H1 (cell line): ENCODE measurements around the gene GNG13. TPM values are rescaled to one million over a fixed set of nuclear protein-coding genes. Genes with fewer than 3 reads are reported as not detected.

Experiments
- CTCF ChIA-PET: fragments of 300-600 bp; sonication (Branson Sonifier 250); formaldehyde crosslinking; loops from one replicate; lab custom pipeline; 2021; ENCODE audit not compliant: partially characterized antibody; lab: Charles Lee
- POLR2A ChIA-PET: fragments of 300-600 bp; sonication (Branson Sonifier 250); formaldehyde crosslinking; loops from one replicate; lab custom pipeline; 2021; ENCODE audit warnings: inconsistent platforms; ENCODE audit not compliant: partially characterized antibody; lab: Charles Lee
- DNase-seq, 2 experiments: peaks; one replicate each; pipeline versions ENCODE4 v3.0.0 to v3.0.0-alpha.2; 2010 to 2022; ENCODE audit warnings: low spot score in 2 of 2, low read depth in 1 of 2, mixed read lengths in 1 of 2
- FAIRE-seq: peaks from 2 replicates; lab custom pipeline; 2011; peaks lifted over from hg19 to GRCh38; lab: Jason Lieb, UNC
- H2AFZ ChIP-seq: 2 replicates; pipeline ENCODE4 v1.8.1; 2012; ENCODE audit warnings: low read length, inconsistent platforms
- H2AK5ac ChIP-seq: 2 replicates; pipeline ENCODE4 v1.6.1; 2013; ENCODE audit warnings: low read depth, low read length
- H2BK120ac ChIP-seq: replicated peaks from 2 replicates; pipeline ENCODE3; 2013; ENCODE audit warnings: low read depth, low read length, inconsistent platforms
- H2BK12ac ChIP-seq: 2 replicates; pipeline ENCODE4 v1.6.1; 2013; ENCODE audit warnings: low read depth, low read length
- H2BK15ac ChIP-seq: 2 replicates; pipeline ENCODE4 v1.6.1; 2013; ENCODE audit warnings: low read length
- H2BK20ac ChIP-seq: 2 replicates; pipeline ENCODE4 v1.6.1; 2013; ENCODE audit warnings: low read length
- H2BK5ac ChIP-seq: 2 replicates; pipeline ENCODE4 v1.6.1; 2013; ENCODE audit warnings: low read depth, low read length
- H3K14ac ChIP-seq: 2 replicates; pipeline ENCODE4 v1.6.1; 2013; ENCODE audit warnings: inconsistent platforms; ENCODE audit not compliant: insufficient read length
- H3K18ac ChIP-seq: 2 replicates; pipeline ENCODE4 v1.6.1; 2013; ENCODE audit warnings: low read length; ENCODE audit errors: extremely low read depth
- H3K23ac ChIP-seq: 2 replicates; pipeline ENCODE4 v1.6.1; 2013; ENCODE audit warnings: inconsistent platforms; ENCODE audit not compliant: insufficient read length
- H3K23me2 ChIP-seq: 2 replicates; pipeline ENCODE4 v1.6.1; 2013; ENCODE audit warnings: low read depth, low read length
- H3K27ac ChIP-seq: 2 replicates; pipeline ENCODE4 v1.6.1; 2011; ENCODE audit warnings: low read depth, low read length, inconsistent platforms
- H3K27me3 ChIP-seq, 4 experiments: replicated peaks in 1 of 4; 1 replicate in 1 of 4; 2 replicates in 3 of 4; pipeline versions ENCODE4 v1.6.1 to v1.8.1; 2011 to 2013; ENCODE audit warnings: low read length in 3 of 4, mild to moderate bottlenecking in 3 of 4, inconsistent platforms in 2 of 4, mixed read lengths in 2 of 4, moderate library complexity in 1 of 4; ENCODE audit not compliant: control insufficient read depth in 3 of 4, insufficient read depth in 3 of 4; ENCODE audit errors: extremely low read depth in 1 of 4
- H3K36me3 ChIP-seq, 4 experiments: 2 replicates each; pipeline versions ENCODE4 v1.6.1 to v1.8.1; 2011 to 2013; ENCODE audit warnings: mild to moderate bottlenecking in 4 of 4, low read length in 3 of 4, moderate library complexity in 2 of 4, control low read depth in 1 of 4, inconsistent platforms in 1 of 4; ENCODE audit not compliant: insufficient read depth in 4 of 4, control insufficient read depth in 2 of 4
- H3K4ac ChIP-seq: replicated peaks from 2 replicates; pipeline ENCODE3; 2013; ENCODE audit warnings: low read length, low read depth, mixed read lengths, inconsistent platforms; ENCODE audit not compliant: insufficient read length
- H3K4me1 ChIP-seq, 4 experiments: replicated peaks in 1 of 4; 1 replicate in 1 of 4; 2 replicates in 3 of 4; pipeline versions ENCODE4 v1.6.1 to v1.8.1; 2011 to 2013; ENCODE audit warnings: low read length in 3 of 4, inconsistent platforms in 2 of 4, mixed read lengths in 1 of 4; ENCODE audit not compliant: insufficient read depth in 4 of 4, control insufficient read depth in 3 of 4
- H3K4me2 ChIP-seq, 2 experiments: 2 replicates each; pipeline versions ENCODE4 v1.6.1 to v1.8.1; 2011 to 2013; ENCODE audit warnings: low read depth in 2 of 2, low read length in 2 of 2, control low read depth in 1 of 2, inconsistent platforms in 1 of 2, mild to moderate bottlenecking in 1 of 2; ENCODE audit not compliant: insufficient read depth in 1 of 2
- H3K4me3 ChIP-seq, 4 experiments: fragments of 200-600, 300-600 bp in 1 of 4; sonication (generic), shearing (Covaris generic), sonication (Bioruptor Twin) in 1 of 4; 2 replicates each; pipeline versions ENCODE4 v1.5.1 to v1.8.1; 2011 to 2016; ENCODE audit warnings: low read length in 4 of 4, low read depth in 3 of 4, control low read depth in 2 of 4, inconsistent platforms in 2 of 4, mild to moderate bottlenecking in 2 of 4, mixed read lengths in 1 of 4, moderate library complexity in 1 of 4; ENCODE audit not compliant: insufficient read depth in 2 of 4; ENCODE audit errors: extremely low read depth in 1 of 4
- H3K56ac ChIP-seq: replicated peaks from 2 replicates; pipeline ENCODE3; 2013; ENCODE audit warnings: low read depth, mild to moderate bottlenecking, mixed read lengths, low read length, inconsistent platforms; ENCODE audit not compliant: insufficient read length
- H3K79me1 ChIP-seq: 2 replicates; pipeline ENCODE4 v1.6.1; 2013; ENCODE audit warnings: low read depth, low read length, control low read depth
- H3K79me2 ChIP-seq, 2 experiments: 2 replicates each; pipeline versions ENCODE4 v1.6.1 to v1.8.1; 2012 to 2013; ENCODE audit warnings: low read length in 2 of 2, mild to moderate bottlenecking in 2 of 2, inconsistent platforms in 1 of 2; ENCODE audit not compliant: insufficient read depth in 2 of 2, control insufficient read depth in 1 of 2
- H3K9ac ChIP-seq, 4 experiments: replicated peaks in 1 of 4; 1 replicate in 1 of 4; 2 replicates in 3 of 4; pipeline versions ENCODE4 v1.6.1 to v1.8.1; 2011 to 2013; ENCODE audit warnings: low read depth in 3 of 4, low read length in 3 of 4, control low read depth in 2 of 4, mild to moderate bottlenecking in 2 of 4, moderate library complexity in 2 of 4, inconsistent platforms in 1 of 4; ENCODE audit errors: extremely low read depth in 1 of 4
- H3K9me3 ChIP-seq, 2 experiments: 2 replicates each; pipeline versions ENCODE4 v1.6.1 to v1.8.1; 2012 to 2013; ENCODE audit warnings: mild to moderate bottlenecking in 2 of 2, moderate library complexity in 2 of 2, control low read depth in 1 of 2, inconsistent platforms in 1 of 2, low read depth in 1 of 2, low read length in 1 of 2, mixed read lengths in 1 of 2; ENCODE audit not compliant: insufficient read depth in 2 of 2
- H4K20me1 ChIP-seq, 2 experiments: replicated peaks in 1 of 2; 2 replicates each; pipeline versions ENCODE3 to v1.8.1; 2011 to 2013; ENCODE audit warnings: inconsistent platforms in 2 of 2, low read length in 2 of 2, mild to moderate bottlenecking in 1 of 2; ENCODE audit not compliant: insufficient read depth in 2 of 2, control insufficient read depth in 1 of 2
- H4K5ac ChIP-seq: 2 replicates; pipeline ENCODE4 v1.6.1; 2013; ENCODE audit warnings: low read length, low read depth, mixed read lengths, inconsistent platforms; ENCODE audit not compliant: insufficient read length
- H4K8ac ChIP-seq: 2 replicates; pipeline ENCODE4 v1.8.0; 2013; ENCODE audit warnings: mild to moderate bottlenecking, moderate library complexity, low read length, inconsistent platforms; ENCODE audit not compliant: insufficient read depth; ENCODE audit errors: extremely low read depth
- H4K91ac ChIP-seq: replicated peaks from 2 replicates; pipeline ENCODE3; 2013; ENCODE audit warnings: low read length, mixed read lengths, inconsistent platforms; ENCODE audit not compliant: insufficient read length
- BCL11A ChIP-seq, 2 experiments: IDR thresholded peaks; one replicate each; pipeline ENCODE4 v1.6.1; 2011; ENCODE audit warnings: low read depth in 2 of 2, low read length in 2 of 2, mild to moderate bottlenecking in 2 of 2
- CBX5 ChIP-seq: fragments of 300-800, 300-1000 bp; sonication (generic); IDR thresholded peaks from 2 replicates; pipeline ENCODE4 v1.7.1; 2016; ENCODE audit warnings: antibody characterized with exemption, low read length, low read depth
- JUN ChIP-seq: IDR thresholded peaks from 2 replicates; pipeline ENCODE4 v1.6.1; 2011; ENCODE audit warnings: low read depth, mild to moderate bottlenecking, improper control_type of control experiment, low read length
- POLR2A ChIP-seq, 2 experiments: IDR thresholded peaks; 1 replicate in 1 of 2; 2 replicates in 1 of 2; pipeline ENCODE4 v1.6.1; 2011; ENCODE audit warnings: low read depth in 2 of 2, low read length in 2 of 2, mild to moderate bottlenecking in 2 of 2; ENCODE audit errors: control extremely low read depth in 1 of 2
- SIN3A ChIP-seq, 2 experiments: IDR thresholded peaks in 1 of 2; conservative IDR thresholded peaks in 1 of 2; 2 replicates each; pipeline ENCODE4 v1.6.1; 2011 to 2012; ENCODE audit warnings: low read length in 2 of 2, improper control_type of control experiment in 1 of 2, low read depth in 1 of 2, mild to moderate bottlenecking in 1 of 2
- ZNF274 ChIP-seq: IDR thresholded peaks from 2 replicates; pipeline ENCODE4 v1.7.0; 2012; ENCODE audit warnings: low read length, borderline replicate concordance; ENCODE audit errors: extremely low read depth
- WGBS, 2 experiments: shearing (Covaris generic) in 1 of 2; methylation state at CpG; one replicate each; pipeline versions ENCODE4 v1.1.6 to v1.1.7; 2013 to 2015; ENCODE audit warnings: low lambda C conversion rate in 2 of 2, mixed read lengths in 2 of 2, inconsistent platforms in 1 of 2, low coverage in 1 of 2, missing lambda C conversion rate in 1 of 2; ENCODE audit not compliant: insufficient replicate concordance in 2 of 2, insufficient coverage in 1 of 2, insufficient read length in 1 of 2; ENCODE audit errors: extremely low coverage in 1 of 2, missing lambda C conversion rate in 1 of 2; 5-methylcytosine and 5-hydroxymethylcytosine counted together
- polyA plus RNA-seq, 7 experiments: library from polyadenylated mRNA; depleted of rRNA in 3 of 7; stranded (reverse) in 5 of 7; unstranded in 2 of 7; fragments of >200 nt in 5 of 7; fragments of 200-250 nt in 2 of 7; gene quantifications; 1 replicate in 5 of 7; 2 replicates in 1 of 7; 4 replicates in 1 of 7; pipeline versions ENCODE4 v1.2.1 to v1.2.3, GENCODE V29; 2011 to 2013; ENCODE audit warnings: missing spikeins in 2 of 7, mixed read lengths in 2 of 7
- total RNA-seq: library from RNA; stranded (reverse); fragmentation: NEBNext Ultra II Directional; extraction: Animal tissue kit (Norgen Biotek cat#: 25700); gene quantifications from 2 replicates; pipeline ENCODE4 v1.2.1, GENCODE V29; 2021

GNG13 gene
- total and polyA plus RNA-seq, 2 of the 8 experiments (the other 6 are each of a cell fraction or from before 2014, with no cell fraction given), result not detected

GRCh38 chr16:780296-780695 lies 20.2 kb downstream of the GNG13 start:
- Histone ChIP-seq H2BK12ac (0 out of 2 replicates have a peak overlapping the region, but pooled peaks have one; percentile 17), H3K27ac (no peak overlapping the region), H2BK120ac (no peak overlapping the region), H3K9me3 (no peaks in the 10 kb centered on the region), H4K20me1 (peaks cover 2 to 6% of the 10 kb centered on the region in 2 experiments), H3K4me3 (no peak overlapping the region), H3K4ac (no peak overlapping the region), H2AFZ (no peak overlapping the region), H3K14ac (no peak overlapping the region), H3K79me2 (no peaks in the 10 kb centered on the region), H4K8ac (no peak overlapping the region), H3K18ac (no peak overlapping the region), H3K4me2 (no peak overlapping the region), H3K27me3 (peaks cover 0 to 3% (median under 1%) of the 10 kb centered on the region in 4 experiments; a peak in 3 of 7 replicates), H3K79me1 (no peaks in the 10 kb centered on the region), H2BK20ac (no peak overlapping the region), H4K5ac (no peak overlapping the region), H2AK5ac (no peak overlapping the region), H3K9ac (no peak overlapping the region), H4K91ac (no peak overlapping the region), H3K23ac (no peak overlapping the region), H3K4me1 (peaks cover 0 to 2% (median under 1%) of the 10 kb centered on the region in 4 experiments; a peak in 2 of 7 replicates), H3K23me2 (no peaks in the 10 kb centered on the region; the same call in 1 of the 2 replicates), H3K56ac (no peak overlapping the region), H3K36me3 (no peaks in the 10 kb centered on the region), H2BK5ac (0 out of 2 replicates have a peak overlapping the region, but pooled peaks have one; percentile 16), H2BK15ac (no peak overlapping the region)
- 90% methylated on average over 16 of the region's 16 CpGs; no CpG with 5 or more reads in 1 of the 2 experiments for WGBS, 2 experiments
- ChIA-PET CTCF (interaction anchor here (0.6 to 13.7 kb wide), 7 partner anchors 10 to 584 kb away, joined by 3 to 424 read pairs (median 4); partner anchors contain the start of genes ANTKMT, CCDC78, CIAO3 and HAGHL), POLR2A (interaction anchor here (0.7 to 1.0 kb wide), 3 partner anchors 35 to 60 kb away, joined by 3 to 4 read pairs (median 4); no protein-coding TSS in a partner anchor)
- TF ChIP-seq ZNF274 (no peak), SIN3A (conservative IDR thresholded peaks at IDR 0.05 in 1 of 2, IDR thresholded peaks at IDR 0.05 in 1 of 2; ENCODE audit: low read depth in 1 of 2, low read length in 2 of 2) (no peak), BCL11A (IDR thresholded peaks at IDR 0.05; ENCODE audit: low read depth in 2 of 2, low read length in 2 of 2) (no peak), CBX5 (no peak), JUN (no peak), POLR2A (IDR thresholded peaks at IDR 0.05; ENCODE audit: control extremely low read depth in 1 of 2, low read depth in 2 of 2, low read length in 2 of 2) (no peak)
- DNase-seq (no peak), FAIRE-seq (no peak)
